ENCODE measurements around the gene ELOB. TPM values are rescaled to one million over a fixed set of nuclear protein-coding genes. Genes with fewer than 3 reads are reported as not detected.
A peak's percentile ranks its signal among the peaks of the same experiment; 100 is the strongest.

ELOB gene
- total and polyA plus RNA-seq, 8 donors: 69.9 to 318 (median 101) TPM

DNA sequence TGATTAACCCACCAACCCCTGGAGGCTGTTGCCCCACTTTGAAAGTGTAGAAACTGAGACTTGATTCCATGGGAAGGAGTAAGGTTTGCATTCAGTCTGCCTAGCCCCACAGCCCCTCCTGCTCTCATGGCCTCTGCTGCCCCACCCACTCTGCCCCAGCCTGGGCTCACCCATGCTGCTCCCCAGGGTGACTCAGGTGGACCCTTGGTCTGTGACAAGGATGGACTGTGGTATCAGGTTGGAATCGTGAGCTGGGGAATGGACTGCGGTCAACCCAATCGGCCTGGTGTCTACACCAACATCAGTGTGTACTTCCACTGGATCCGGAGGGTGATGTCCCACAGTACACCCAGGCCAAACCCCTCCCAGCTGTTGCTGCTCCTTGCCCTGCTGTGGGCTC, 27.6 kb upstream of the ELOB start:
- no peaks in the 10 kb centered on the region for H3K4me1 ChIP-seq
- intact Hi-C loops (cut with DNase I): no loop called here
- FAIRE-seq (no peak), DNase-seq (peak in 2 of 6 donors; percentile 11 to 23), ATAC-seq (no peak)
- no peaks in the 10 kb centered on the region for H3K9me3 ChIP-seq
- TF ChIP-seq, protein P1, sequence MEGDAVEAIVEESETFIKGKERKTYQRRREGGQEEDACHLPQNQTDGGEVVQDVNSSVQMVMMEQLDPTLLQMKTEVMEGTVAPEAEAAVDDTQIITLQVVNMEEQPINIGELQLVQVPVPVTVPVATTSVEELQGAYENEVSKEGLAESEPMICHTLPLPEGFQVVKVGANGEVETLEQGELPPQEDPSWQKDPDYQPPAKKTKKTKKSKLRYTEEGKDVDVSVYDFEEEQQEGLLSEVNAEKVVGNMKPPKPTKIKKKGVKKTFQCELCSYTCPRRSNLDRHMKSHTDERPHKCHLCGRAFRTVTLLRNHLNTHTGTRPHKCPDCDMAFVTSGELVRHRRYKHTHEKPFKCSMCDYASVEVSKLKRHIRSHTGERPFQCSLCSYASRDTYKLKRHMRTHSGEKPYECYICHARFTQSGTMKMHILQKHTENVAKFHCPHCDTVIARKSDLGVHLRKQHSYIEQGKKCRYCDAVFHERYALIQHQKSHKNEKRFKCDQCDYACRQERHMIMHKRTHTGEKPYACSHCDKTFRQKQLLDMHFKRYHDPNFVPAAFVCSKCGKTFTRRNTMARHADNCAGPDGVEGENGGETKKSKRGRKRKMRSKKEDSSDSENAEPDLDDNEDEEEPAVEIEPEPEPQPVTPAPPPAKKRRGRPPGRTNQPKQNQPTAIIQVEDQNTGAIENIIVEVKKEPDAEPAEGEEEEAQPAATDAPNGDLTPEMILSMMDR (IDR thresholded peaks at IDR 0.05): no peak
- no peak overlapping the region for H3K4me3 ChIP-seq
- no peaks in the 10 kb centered on the region for H3K27me3 ChIP-seq
- H3K36me3 ChIP-seq: no peaks in the 10 kb centered on the region
- no peak overlapping the region for H3K27ac ChIP-seq
- 79 to 88% methylated on average over 4 of the region's 4 CpGs for WGBS, 2 donors

DNA sequence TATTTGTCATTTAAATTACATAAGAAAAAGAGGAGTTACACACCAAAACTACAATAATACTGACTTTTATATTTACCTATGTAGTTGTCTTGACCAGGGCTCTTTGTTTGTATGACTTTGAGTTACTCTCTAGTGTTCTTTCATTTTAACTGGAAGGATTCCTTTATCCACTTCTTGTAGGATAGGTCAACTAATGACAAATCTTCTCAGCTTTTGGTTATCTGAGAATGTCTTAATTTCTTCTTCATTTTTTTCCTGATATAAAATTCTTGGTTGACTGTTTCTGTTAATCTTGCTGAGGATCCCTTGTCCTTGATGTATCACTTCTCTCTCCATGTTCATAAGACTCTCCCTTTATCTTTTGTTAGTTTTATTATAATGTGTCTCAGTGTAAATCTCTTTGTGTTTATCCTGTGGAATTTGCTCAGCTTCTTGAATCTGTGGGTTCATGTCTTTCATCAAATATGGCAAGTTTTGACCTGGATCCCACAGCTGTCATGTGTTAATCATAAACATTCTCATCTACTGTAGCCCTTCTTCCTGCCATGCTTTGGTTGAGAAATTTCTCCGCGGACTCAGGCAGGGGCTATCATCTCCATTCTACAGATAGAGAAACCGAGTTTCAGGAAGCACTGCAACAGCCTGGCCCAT, 26.6 kb upstream of the ELOB start:
- Histone ChIP-seq H3K27me3 (no peaks in the 10 kb centered on the region), H3K9me3 (no peaks in the 10 kb centered on the region), H3K36me3 (no peaks in the 10 kb centered on the region), H3K27ac (no peak overlapping the region), H3K4me1 (no peaks in the 10 kb centered on the region), H3K4me3 (no peak overlapping the region)
- no peak for ATAC-seq
- no peak for DNase-seq
- FAIRE-seq: no peak
- 78 to 81% methylated on average over 3 of the region's 3 CpGs for WGBS, 2 donors
- TF ChIP-seq, protein P1 (IDR thresholded peaks at IDR 0.05): no peak
- intact Hi-C loops (cut with DNase I): no loop called here

DNA sequence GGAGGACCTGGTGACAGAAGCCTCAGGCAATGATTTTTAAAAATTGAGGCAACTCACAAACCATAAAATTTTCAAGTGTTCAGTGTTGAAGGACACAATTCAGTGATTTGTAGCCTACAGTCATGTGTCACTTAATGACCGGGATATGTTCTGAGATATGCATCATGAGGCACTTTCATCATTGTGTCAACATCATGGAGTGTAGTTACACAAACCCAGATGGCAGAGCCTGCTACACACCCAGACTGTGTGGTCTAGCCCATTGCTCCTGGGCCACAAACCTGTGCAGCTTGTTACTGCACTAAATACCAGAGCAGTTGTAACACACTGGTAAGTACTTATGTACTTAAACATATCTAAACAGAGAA, 22.8 kb upstream of the ELOB start:
- Histone ChIP-seq H3K4me1 (no peaks in the 10 kb centered on the region), H3K9me3 (no peaks in the 10 kb centered on the region), H3K27me3 (no peaks in the 10 kb centered on the region), H3K36me3 (no peaks in the 10 kb centered on the region), H3K4me3 (no peak overlapping the region), H3K27ac (no peak overlapping the region)
- FAIRE-seq (no peak), ATAC-seq (peak in 2 of 4 donors; percentile 66 to 75), DNase-seq (peak in 1 of 6 donors; percentile 4)
- intact Hi-C loops (cut with DNase I): no loop called here
- WGBS, 2 donors: 77 to 82% methylated on average over 1 of the region's 1 CpG
- TF ChIP-seq, protein P1 (IDR thresholded peaks at IDR 0.05): no peak

DNA sequence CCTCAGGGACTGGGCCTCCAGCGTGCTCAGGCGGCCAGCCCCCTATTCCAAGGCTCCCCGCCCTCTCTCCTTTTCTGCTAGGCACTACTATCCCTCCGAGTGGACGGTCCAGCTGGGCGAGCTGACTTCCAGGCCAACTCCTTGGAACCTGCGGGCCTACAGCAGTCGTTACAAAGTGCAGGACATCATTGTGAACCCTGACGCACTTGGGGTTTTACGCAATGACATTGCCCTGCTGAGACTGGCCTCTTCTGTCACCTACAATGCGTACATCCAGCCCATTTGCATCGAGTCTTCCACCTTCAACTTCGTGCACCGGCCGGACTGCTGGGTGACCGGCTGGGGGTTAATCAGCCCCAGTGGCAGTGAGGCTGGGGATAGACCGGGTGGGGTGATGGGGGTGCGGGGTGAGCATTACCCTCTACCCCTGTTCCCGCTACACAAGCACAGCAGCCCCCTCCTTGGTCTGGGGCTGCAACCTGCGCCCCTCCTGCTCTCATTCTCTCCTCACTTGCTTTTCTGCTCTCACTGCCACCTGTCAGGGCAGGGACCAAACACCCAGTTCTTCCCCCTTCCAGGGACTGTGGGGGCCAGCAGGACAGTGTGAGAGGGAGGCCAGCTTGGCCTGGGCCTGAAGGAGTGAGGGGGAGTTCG, 22.3 kb upstream of the ELOB start:
- H3K9me3 ChIP-seq: no peaks in the 10 kb centered on the region
- no peak overlapping the region for H3K4me3 ChIP-seq
- no peak for FAIRE-seq
- WGBS, 2 donors: 79 to 87% methylated on average over 18 to 21 of the region's 21 CpGs
- intact Hi-C loops (cut with DNase I): no loop called here
- no peak overlapping the region for H3K27ac ChIP-seq
- no peaks in the 10 kb centered on the region for H3K4me1 ChIP-seq
- H3K36me3 ChIP-seq: no peaks in the 10 kb centered on the region
- peak in 2 of 6 donors; percentile 34 to 44 for DNase-seq
- TF ChIP-seq, protein P1 (IDR thresholded peaks at IDR 0.05): no peak
- ATAC-seq: no peak
- no peaks in the 10 kb centered on the region for H3K27me3 ChIP-seq

DNA sequence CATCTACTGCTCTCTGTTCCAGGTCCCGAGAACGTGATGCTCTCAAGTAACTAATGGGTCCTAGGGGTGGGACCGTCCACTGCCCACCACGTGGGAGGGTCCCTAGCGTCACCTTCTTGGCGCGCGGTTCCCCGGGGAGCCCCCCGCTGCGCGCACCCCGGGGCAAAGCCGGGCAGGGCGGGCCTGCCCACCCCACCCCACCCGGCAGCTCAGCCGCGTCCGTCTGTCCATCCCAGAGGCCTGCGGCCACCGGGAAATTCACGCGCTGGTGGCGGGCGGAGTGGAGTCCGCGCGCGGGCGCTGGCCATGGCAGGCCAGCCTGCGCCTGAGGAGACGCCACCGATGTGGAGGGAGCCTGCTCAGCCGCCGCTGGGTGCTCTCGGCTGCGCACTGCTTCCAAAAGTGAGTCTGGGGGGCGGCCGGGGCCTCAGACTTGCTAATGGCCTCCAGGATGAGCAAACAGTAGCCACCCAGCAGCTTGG, 21.7 kb upstream of the ELOB start:
- H3K27me3 ChIP-seq: no peaks in the 10 kb centered on the region
- TF ChIP-seq, protein P1 (IDR thresholded peaks at IDR 0.05): no peak
- intact Hi-C loops (cut with DNase I): no loop called here
- no peak overlapping the region for H3K4me3 ChIP-seq
- no peak for FAIRE-seq
- no peak overlapping the region for H3K27ac ChIP-seq
- H3K4me1 ChIP-seq: no peaks in the 10 kb centered on the region
- WGBS, 2 donors: 65 to 68% methylated on average over 36 to 39 of the region's 39 CpGs
- H3K9me3 ChIP-seq: no peaks in the 10 kb centered on the region
- H3K36me3 ChIP-seq: no peaks in the 10 kb centered on the region
- no peak for ATAC-seq
- DNase-seq: peak in 2 of 6 donors; percentile 45 to 60
